NCI-H82 treated with DMSO at 0.1 percent for 48 hours (cell line): Measurements from ENCODE around the gene ZNF644.
"Not testable (repeated sequence)": the region's sequence is repeated elsewhere in the genome, so short reads cannot be mapped to it uniquely, and the experiment has no call there.

ENCODE experiments used
- DNase-seq: peaks from one replicate; lab custom pipeline; 2025; ENCODE audit not compliant: unreplicated experiment; lab: John Stamatoyannopoulos, UW

Gene ZNF644

GRCh38 chr1:90928231-90928630 lies 93.6 kb downstream of the ZNF644 start:
- DNase-seq, result not testable (repeated sequence)

- not testable (repeated sequence) for DNase-seq
These were observed 94.2 kb downstream of the ZNF644 start for GRCh38 chr1:90927674-90928073.

- no peak for DNase-seq
These were observed 94.9 kb downstream of the ZNF644 start for GRCh38 chr1:90926971-90927370.

GRCh38 chr1:90925928-90926869 lies 95.6 kb downstream of the ZNF644 start:
- no peak for DNase-seq

GRCh38 chr1:90924982-90925381 lies 96.9 kb downstream of the ZNF644 start:
- DNase-seq, result peak; percentile 36

GRCh38 chr1:90922996-90923395 lies 98.8 kb downstream of the ZNF644 start:
- DNase-seq, result no peak

GRCh38 chr1:90922202-90922601 lies 99.6 kb downstream of the ZNF644 start:
- no peak for DNase-seq

GRCh38 chr1:90919900-90920299 lies 101.9 kb downstream of the ZNF644 start:
- no peak for DNase-seq

GRCh38 chr1:90919190-90919719 lies 102.6 kb downstream of the ZNF644 start:
- no peak for DNase-seq

- no peak for DNase-seq
These were observed 110.5 kb downstream of the ZNF644 start for GRCh38 chr1:90911353-90911752.

- DNase-seq, result no peak
These were observed 119.2 kb downstream of the ZNF644 start for GRCh38 chr1:90902672-90903071.

GRCh38 chr1:90899263-90899662 lies 122.6 kb downstream of the ZNF644 start:
- DNase-seq, result no peak

- not testable (repeated sequence) for DNase-seq
These were observed 128.2 kb downstream of the ZNF644 start for GRCh38 chr1:90893679-90894078.

- not testable (repeated sequence) for DNase-seq
These were observed 129.0 kb downstream of the ZNF644 start for GRCh38 chr1:90892884-90893283.

- not testable (repeated sequence) for DNase-seq
These were observed 129.6 kb downstream of the ZNF644 start for GRCh38 chr1:90892196-90892595.

GRCh38 chr1:90891756-90892155 lies 130.1 kb downstream of the ZNF644 start:
- not testable (repeated sequence) for DNase-seq

- DNase-seq, result no peak
These were observed 139.6 kb downstream of the ZNF644 start for GRCh38 chr1:90882221-90882620.

- no peak for DNase-seq
These were observed 140.8 kb downstream of the ZNF644 start for GRCh38 chr1:90881034-90881433.

GRCh38 chr1:90879281-90879680 lies 142.6 kb downstream of the ZNF644 start:
- no peak for DNase-seq

- no peak for DNase-seq
These were observed 145.7 kb downstream of the ZNF644 start for GRCh38 chr1:90876101-90876500.
